PC-9 (cell line): ENCODE results near the gene CADM4. TPM values are rescaled to one million over a fixed set of nuclear protein-coding genes. Genes with fewer than 3 reads are reported as not detected.

Experiments
- BruUV-seq: library from RNA; stranded (reverse); fragments of 400-500 nt; replicated peaks from 2 replicates; lab custom pipeline; 2021; lab: Mats Ljungman, UMichigan
- CTCF ChIA-PET: fragments of 300-600 bp; sonication (Branson Sonifier 250); formaldehyde crosslinking; loops from one replicate; lab custom pipeline; 2022; ENCODE audit warnings: antibody characterized with exemption; lab: Charles Lee
- POLR2A ChIA-PET: fragments of 300-600 bp; sonication (Branson Sonifier 250); formaldehyde crosslinking; loops from one replicate; lab custom pipeline; 2022; ENCODE audit warnings: antibody characterized with exemption; ENCODE audit not compliant: unreplicated experiment; lab: Charles Lee
- DNase-seq, 2 experiments: peaks; one replicate each; pipeline versions ENCODE4 v3.0.0 to v3.0.0-alpha.2; 2015 to 2022; ENCODE audit warnings: mixed read lengths in 1 of 2
- H2AFZ ChIP-seq: fragments of 200-600 bp; sonication (generic); 2 replicates; pipeline ENCODE4 v1.8.1; 2017; ENCODE audit warnings: antibody characterized with exemption
- H3F3A ChIP-seq: fragments of 200-600 bp; sonication (generic); 2 replicates; pipeline ENCODE4 v1.8.1; 2017; ENCODE audit warnings: antibody characterized with exemption, mild to moderate bottlenecking, low read depth; ENCODE audit not compliant: insufficient read depth
- H3K27ac ChIP-seq: fragments of 200-600 bp; sonication (generic); 2 replicates; pipeline ENCODE4 v1.6.1; 2016; ENCODE audit warnings: mixed run types
- H3K27me3 ChIP-seq: fragments of 200-600 bp; sonication (generic); 2 replicates; pipeline ENCODE4 v1.6.1; 2016; ENCODE audit warnings: low read depth, mixed run types; ENCODE audit not compliant: insufficient read depth
- H3K36me3 ChIP-seq: fragments of 200-600 bp; sonication (generic); 2 replicates; pipeline ENCODE4 v1.6.1; 2016; ENCODE audit warnings: low read depth, mixed run types
- H3K4me1 ChIP-seq: fragments of 200-600 bp; sonication (generic); replicated peaks from 2 replicates; pipeline ENCODE4 v1.6.1; 2016; ENCODE audit warnings: mixed run types; ENCODE audit not compliant: insufficient read depth
- H3K4me2 ChIP-seq: fragments of 200-600 bp; sonication (generic); 2 replicates; pipeline ENCODE4 v1.6.1; 2017; ENCODE audit warnings: mixed run types
- H3K4me3 ChIP-seq: fragments of 200-600 bp; sonication (generic); 2 replicates; pipeline ENCODE4 v1.6.1; 2016; ENCODE audit warnings: mixed run types
- H3K79me2 ChIP-seq: fragments of 200-600 bp; sonication (generic); 2 replicates; pipeline ENCODE4 v1.6.1; 2017; ENCODE audit warnings: low read depth, mixed run types
- H3K9me2 ChIP-seq: fragments of 200-600 bp; sonication (generic); 2 replicates; pipeline ENCODE4 v1.8.1; 2017; ENCODE audit warnings: mild to moderate bottlenecking; ENCODE audit not compliant: insufficient read depth
- H3K9me3 ChIP-seq: fragments of 200-600 bp; sonication (generic); 2 replicates; pipeline ENCODE4 v1.8.1; 2016; ENCODE audit warnings: low read depth; ENCODE audit not compliant: insufficient read depth
- H4K20me1 ChIP-seq: fragments of 200-600 bp; sonication (generic); 2 replicates; pipeline ENCODE4 v1.8.1; 2017; ENCODE audit not compliant: insufficient read depth
- CTCF ChIP-seq: fragments of 200-600 bp; sonication (generic); conservative IDR thresholded peaks from 2 replicates; pipeline ENCODE4 v1.6.1; 2017; ENCODE audit warnings: mixed run types, antibody characterized with exemption, mild to moderate bottlenecking, moderate library complexity
- EZH2 ChIP-seq: fragments of 200-600 bp; sonication (generic); IDR thresholded peaks from 2 replicates; pipeline ENCODE4 v1.8.0; 2017; ENCODE audit warnings: antibody characterized with exemption, low read depth
- intact Hi-C: fragments of 100-400 bp; cut with micrococcal nuclease; formaldehyde crosslinking; loops from one replicate; pipeline ENCODE4 v1.10.0; 2022; ENCODE audit not compliant: unreplicated experiment
- total RNA-seq: library from RNA; stranded (reverse); gene quantifications from 2 replicates; pipeline ENCODE4 v1.2.3, GENCODE V29; 2021

CADM4 gene
- total RNA-seq, 1 experiment from 2014 or later, result 71.1 TPM

- ChIA-PET CTCF (no interaction called here), POLR2A (interaction anchor here (0.7 kb wide), 1 partner anchor 136 kb away, joined by 4 read pairs; no protein-coding TSS in a partner anchor)
- Histone ChIP-seq H3K4me1 (no peaks in the 10 kb centered on the region), H3K4me3 (no peak overlapping the region), H3K27ac (no peak overlapping the region), H3K27me3 (no peaks in the 10 kb centered on the region), H2AFZ (no peak overlapping the region), H3F3A (peaks cover 13% of the 10 kb centered on the region; the same call in 1 of the 2 replicates), H3K36me3 (peaks cover 38% of the 10 kb centered on the region), H3K4me2 (no peak overlapping the region), H3K9me3 (no peaks in the 10 kb centered on the region), H3K79me2 (peaks cover 6% of the 10 kb centered on the region), H3K9me2 (no peaks in the 10 kb centered on the region), H4K20me1 (peaks cover 11% of the 10 kb centered on the region)
- no peak for DNase-seq
- no TSS peak for BruUV-seq
- intact Hi-C loops, result no loop called here
- no peak for TF ChIP-seq CTCF
Measured at GRCh38 chr19:43660971-43661360, 21.3 kb upstream of the CADM4 start.

GRCh38 chr19:43660301-43660970 is 20.8 kb upstream of the CADM4 start:
- TF ChIP-seq CTCF (no peak), EZH2 (no peak)
- Histone ChIP-seq H3K4me1 (no peaks in the 10 kb centered on the region), H3K9me3 (no peaks in the 10 kb centered on the region), H2AFZ (no peak overlapping the region), H3K27ac (no peak overlapping the region), H3K4me3 (no peak overlapping the region), H4K20me1 (peaks cover 11% of the 10 kb centered on the region), H3F3A (peaks cover 18% of the 10 kb centered on the region; the same call in 1 of the 2 replicates), H3K27me3 (no peaks in the 10 kb centered on the region), H3K9me2 (no peaks in the 10 kb centered on the region), H3K4me2 (no peak overlapping the region), H3K36me3 (peaks cover 42% of the 10 kb centered on the region), H3K79me2 (peaks cover 6% of the 10 kb centered on the region)
- no peak for DNase-seq
- no TSS peak for BruUV-seq
- intact Hi-C loops, result no loop called here
- POLR2A ChIA-PET, result interaction anchor here (0.7 kb wide), 1 partner anchor 135 kb away, joined by 4 read pairs; no protein-coding TSS in a partner anchor
- CTCF ChIA-PET, result no interaction called here

GRCh38 chr19:43658494-43658893 is 18.8 kb upstream of the CADM4 start:
- Histone ChIP-seq H3F3A (peaks cover 35% of the 10 kb centered on the region; the same call in 1 of the 2 replicates), H2AFZ (no peak overlapping the region), H3K4me1 (no peaks in the 10 kb centered on the region), H3K9me3 (no peaks in the 10 kb centered on the region), H3K27ac (no peak overlapping the region), H3K4me2 (no peak overlapping the region), H3K9me2 (no peaks in the 10 kb centered on the region), H3K79me2 (no peaks in the 10 kb centered on the region; the same call in 1 of the 2 replicates), H3K4me3 (no peak overlapping the region), H4K20me1 (peaks cover 7% of the 10 kb centered on the region), H3K27me3 (no peaks in the 10 kb centered on the region), H3K36me3 (peaks cover 31% of the 10 kb centered on the region)
- ChIA-PET POLR2A (no interaction called here), CTCF (interaction anchor here (0.6 kb wide), 1 partner anchor 1375 kb away, joined by 3 read pairs; no protein-coding TSS in a partner anchor)
- DNase-seq, result no peak
- BruUV-seq, result no TSS peak
- intact Hi-C loops, result loop anchor here (10.0 kb wide), 1 partner anchor 224 kb away; no protein-coding TSS in a partner anchor
- TF ChIP-seq EZH2 (no peak), CTCF (no peak)
